DND-41 (cell line): ENCODE measurements around the gene NEDD4L.

ENCODE experiments used
- EZH2 ChIP-seq: IDR thresholded peaks from 3 replicates; pipeline ENCODE4 v1.6.1; 2012; ENCODE audit warnings: borderline replicate concordance, low read depth, mild to moderate bottlenecking, moderate library complexity, low read length, inconsistent platforms; ENCODE audit not compliant: severe bottlenecking
- TF ChIP-seq, protein P1 (sequence below): IDR thresholded peaks from 2 replicates; pipeline ENCODE4 v1.5.1; 2012; ENCODE audit warnings: borderline replicate concordance, low read length, moderate library complexity, mild to moderate bottlenecking; ENCODE audit not compliant: poor library complexity, severe bottlenecking; ENCODE audit errors: extremely low read depth

DNA sequence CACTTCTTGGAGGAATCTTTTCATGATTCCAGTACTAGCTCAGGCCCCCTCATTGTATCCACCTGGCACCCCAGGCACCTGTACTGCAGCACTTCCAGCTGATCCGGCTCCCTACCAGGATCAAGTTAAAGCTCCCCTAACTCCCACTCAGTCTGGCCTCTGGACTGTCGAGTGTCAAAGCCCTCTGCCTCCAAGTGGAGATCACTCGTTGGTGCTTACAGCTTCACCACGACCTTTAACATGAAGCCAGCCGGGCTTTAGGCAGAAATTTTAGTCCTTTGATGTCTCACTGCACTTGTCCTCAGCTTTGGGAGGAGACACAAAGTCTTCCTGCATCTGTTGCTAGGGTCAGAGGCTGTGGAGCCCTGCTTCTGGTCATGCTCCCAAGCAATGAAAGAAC is 387.2 kb downstream of the NEDD4L start:
- TF ChIP-seq, protein P1, sequence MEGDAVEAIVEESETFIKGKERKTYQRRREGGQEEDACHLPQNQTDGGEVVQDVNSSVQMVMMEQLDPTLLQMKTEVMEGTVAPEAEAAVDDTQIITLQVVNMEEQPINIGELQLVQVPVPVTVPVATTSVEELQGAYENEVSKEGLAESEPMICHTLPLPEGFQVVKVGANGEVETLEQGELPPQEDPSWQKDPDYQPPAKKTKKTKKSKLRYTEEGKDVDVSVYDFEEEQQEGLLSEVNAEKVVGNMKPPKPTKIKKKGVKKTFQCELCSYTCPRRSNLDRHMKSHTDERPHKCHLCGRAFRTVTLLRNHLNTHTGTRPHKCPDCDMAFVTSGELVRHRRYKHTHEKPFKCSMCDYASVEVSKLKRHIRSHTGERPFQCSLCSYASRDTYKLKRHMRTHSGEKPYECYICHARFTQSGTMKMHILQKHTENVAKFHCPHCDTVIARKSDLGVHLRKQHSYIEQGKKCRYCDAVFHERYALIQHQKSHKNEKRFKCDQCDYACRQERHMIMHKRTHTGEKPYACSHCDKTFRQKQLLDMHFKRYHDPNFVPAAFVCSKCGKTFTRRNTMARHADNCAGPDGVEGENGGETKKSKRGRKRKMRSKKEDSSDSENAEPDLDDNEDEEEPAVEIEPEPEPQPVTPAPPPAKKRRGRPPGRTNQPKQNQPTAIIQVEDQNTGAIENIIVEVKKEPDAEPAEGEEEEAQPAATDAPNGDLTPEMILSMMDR: no peak
- TF ChIP-seq EZH2: no peak
